ENCODE measurements around the gene TRPM5.
A peak's percentile ranks its signal among the peaks of the same experiment; 100 is the strongest.

Gene TRPM5

DNA sequence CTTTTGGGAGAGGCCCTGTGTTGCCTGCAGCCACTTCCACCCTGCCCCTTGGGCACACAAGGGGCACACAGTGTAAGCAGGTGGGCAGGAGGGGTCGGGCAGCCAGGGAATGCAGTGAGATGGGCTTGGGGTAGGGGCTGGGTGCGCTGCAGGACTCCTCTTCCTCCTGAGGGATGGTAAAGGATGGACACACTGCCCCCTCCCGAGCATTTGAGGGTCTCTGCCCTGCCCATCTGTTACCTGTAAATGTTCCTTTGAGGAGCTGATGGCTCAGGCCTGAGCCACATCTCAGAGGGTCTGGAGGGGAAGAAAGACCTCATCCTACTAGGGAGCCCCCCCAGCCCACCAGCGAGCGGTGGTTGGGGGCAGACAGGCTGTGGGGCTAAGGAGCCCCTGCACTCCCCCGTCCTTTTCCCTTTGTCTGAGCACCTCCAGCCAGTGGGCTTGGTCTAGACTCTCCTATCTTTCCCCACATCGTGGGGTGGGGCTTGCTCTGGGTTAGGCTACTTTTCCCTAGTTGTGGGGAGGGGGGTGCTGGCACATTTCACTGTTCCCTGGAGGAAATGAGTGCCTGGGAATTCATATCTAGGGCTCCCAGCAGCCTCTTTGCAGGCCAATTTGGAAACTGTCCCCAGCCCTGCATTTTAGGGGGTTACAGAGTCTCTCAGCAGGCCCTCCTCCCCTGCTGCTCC lies 45.5 kb downstream of the TRPM5 start:
- H3K4me3 Mint-ChIP-seq: peak overlapping the region; percentile 92
- H3K4me1 Mint-ChIP-seq: peaks cover 25% of the 10 kb centered on the region
- H3K9me3 Mint-ChIP-seq: no peaks in the 10 kb centered on the region
- H3K27ac Mint-ChIP-seq: peak overlapping the region; percentile 88
- DNase-seq (ENCODE audit: low spot score in 2 of 2) (no peak), ATAC-seq (ENCODE audit: low read depth) (no peak)
- H3K27me3 Mint-ChIP-seq: no peaks in the 10 kb centered on the region
- peaks cover 7% of the 10 kb centered on the region for H3K36me3 Mint-ChIP-seq

DNA sequence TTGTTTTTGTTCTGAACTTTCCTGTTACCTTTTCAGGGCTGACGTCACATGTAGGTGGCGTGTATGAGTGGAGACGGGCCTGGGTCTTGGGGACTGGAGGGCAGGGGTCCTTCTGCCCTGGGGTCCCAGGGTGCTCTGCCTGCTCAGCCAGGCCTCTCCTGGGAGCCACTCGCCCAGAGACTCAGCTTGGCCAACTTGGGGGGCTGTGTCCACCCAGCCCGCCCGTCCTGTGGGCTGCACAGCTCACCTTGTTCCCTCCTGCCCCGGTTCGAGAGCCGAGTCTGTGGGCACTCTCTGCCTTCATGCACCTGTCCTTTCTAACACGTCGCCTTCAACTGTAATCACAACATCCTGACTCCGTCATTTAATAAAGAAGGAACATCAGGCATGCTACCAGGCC lies 47.3 kb downstream of the TRPM5 start:
- no peak for ATAC-seq (ENCODE audit: low read depth)
- Mint-ChIP-seq H3K4me1 (peaks cover 38% of the 10 kb centered on the region), H3K9me3 (no peaks in the 10 kb centered on the region), H3K4me3 (no peak overlapping the region), H3K36me3 (peaks cover 5% of the 10 kb centered on the region), H3K27me3 (no peaks in the 10 kb centered on the region), H3K27ac (peak overlapping the region; percentile 81)
- no peak for DNase-seq (ENCODE audit: low spot score in 2 of 2)

DNA sequence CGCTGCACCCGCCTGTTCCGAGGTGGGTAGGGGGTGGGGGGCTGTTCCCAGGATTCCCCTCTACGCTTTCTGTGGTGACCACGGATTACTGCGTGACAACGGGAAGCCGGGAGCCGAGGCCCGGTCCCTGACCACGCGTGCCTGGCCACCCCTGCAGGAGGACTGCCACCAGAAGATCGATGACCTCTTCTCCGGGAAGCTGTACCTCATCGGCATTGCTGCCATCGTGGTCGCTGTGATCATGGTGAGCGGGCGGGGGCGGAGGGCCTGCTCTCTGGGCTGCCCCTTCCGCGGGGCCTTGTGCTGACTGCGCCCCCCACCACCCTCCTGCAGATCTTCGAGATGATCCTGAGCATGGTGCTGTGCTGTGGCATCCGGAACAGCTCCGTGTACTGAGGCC lies 47.8 kb downstream of the TRPM5 start:
- ATAC-seq (ENCODE audit: low read depth) (no peak), DNase-seq (ENCODE audit: low spot score in 2 of 2) (no peak)
- H3K27me3 Mint-ChIP-seq: no peaks in the 10 kb centered on the region
- peaks cover 40% of the 10 kb centered on the region for H3K4me1 Mint-ChIP-seq
- no peak overlapping the region for H3K27ac Mint-ChIP-seq
- H3K4me3 Mint-ChIP-seq: no peak overlapping the region
- H3K9me3 Mint-ChIP-seq: no peaks in the 10 kb centered on the region
- peaks cover 7% of the 10 kb centered on the region for H3K36me3 Mint-ChIP-seq

DNA sequence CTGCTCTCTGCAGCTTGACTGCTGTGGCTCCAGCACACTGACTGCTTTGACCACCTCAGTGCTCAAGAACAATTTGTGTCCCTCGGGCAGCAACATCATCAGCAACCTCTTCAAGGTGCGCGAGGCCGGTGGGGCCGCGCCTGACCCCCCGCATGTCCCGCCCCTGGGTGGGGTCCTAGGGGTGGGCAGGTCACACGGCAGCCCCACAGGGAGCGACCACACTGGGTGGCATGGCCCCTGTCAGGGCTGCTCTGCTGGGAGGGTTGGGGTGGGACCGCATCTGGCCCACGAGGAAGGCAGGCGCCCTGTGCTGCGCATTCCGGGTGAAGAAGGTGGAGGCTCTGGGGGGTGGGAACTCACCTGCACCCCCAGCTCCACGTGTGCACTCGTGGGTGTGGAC lies 48.5 kb downstream of the TRPM5 start:
- H3K27me3 Mint-ChIP-seq: no peaks in the 10 kb centered on the region
- ATAC-seq (ENCODE audit: low read depth) (no peak), DNase-seq (ENCODE audit: low spot score in 2 of 2) (no peak)
- H3K4me1 Mint-ChIP-seq: peaks cover 38% of the 10 kb centered on the region
- no peak overlapping the region for H3K27ac Mint-ChIP-seq
- H3K36me3 Mint-ChIP-seq: peaks cover 7% of the 10 kb centered on the region
- no peaks in the 10 kb centered on the region for H3K9me3 Mint-ChIP-seq
- no peak overlapping the region for H3K4me3 Mint-ChIP-seq

DNA sequence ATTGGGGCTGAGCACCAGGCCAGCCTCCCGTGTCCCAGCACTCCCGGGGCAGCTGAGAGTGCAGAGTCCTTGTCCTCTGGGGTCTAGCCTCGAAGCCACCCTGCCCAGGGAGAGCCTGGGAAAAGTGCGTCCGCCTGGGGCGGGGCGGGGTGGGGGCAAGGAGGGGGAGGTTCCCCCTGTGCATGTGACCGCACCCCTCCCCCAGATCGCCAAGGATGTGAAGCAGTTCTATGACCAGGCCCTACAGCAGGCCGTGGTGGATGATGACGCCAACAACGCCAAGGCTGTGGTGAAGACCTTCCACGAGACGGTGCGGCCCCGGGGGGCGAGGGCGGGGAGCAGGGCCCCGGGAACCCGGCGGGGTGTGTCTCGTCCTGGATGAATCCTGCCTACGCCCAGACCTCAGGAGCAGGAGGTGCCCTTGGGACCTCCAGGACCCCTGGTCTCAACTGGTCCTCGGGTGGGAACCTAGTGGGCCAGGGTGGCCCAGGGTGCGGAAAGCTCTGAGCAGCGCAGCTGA lies 49.0 kb downstream of the TRPM5 start:
- no peaks in the 10 kb centered on the region for H3K9me3 Mint-ChIP-seq
- H3K4me3 Mint-ChIP-seq: peak overlapping the region; percentile 63
- H3K27ac Mint-ChIP-seq: no peak overlapping the region
- peaks cover 41% of the 10 kb centered on the region for H3K4me1 Mint-ChIP-seq
- ATAC-seq (ENCODE audit: low read depth) (no peak), DNase-seq (ENCODE audit: low spot score in 2 of 2) (no peak)
- H3K27me3 Mint-ChIP-seq: no peaks in the 10 kb centered on the region
- H3K36me3 Mint-ChIP-seq: peaks cover 9% of the 10 kb centered on the region

DNA sequence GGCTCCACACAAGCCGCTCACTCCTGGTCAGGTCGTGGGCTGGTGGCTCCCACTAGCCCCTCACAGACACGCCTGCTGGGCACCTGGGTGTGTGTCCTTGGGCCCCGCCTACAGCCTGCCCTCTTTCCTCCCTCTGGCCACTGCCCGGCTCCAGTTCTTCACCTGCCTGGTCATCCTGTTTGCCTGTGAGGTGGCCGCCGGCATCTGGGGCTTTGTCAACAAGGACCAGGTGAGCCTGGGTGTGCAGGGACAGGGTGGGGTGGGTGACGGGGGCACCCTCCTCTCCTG lies 49.6 kb downstream of the TRPM5 start:
- no peak for ATAC-seq (ENCODE audit: low read depth)
- Mint-ChIP-seq H3K36me3 (peaks cover 10% of the 10 kb centered on the region), H3K27me3 (no peaks in the 10 kb centered on the region), H3K9me3 (no peaks in the 10 kb centered on the region), H3K4me3 (peak overlapping the region; percentile 63), H3K4me1 (peaks cover 46% of the 10 kb centered on the region), H3K27ac (no peak overlapping the region)
- DNase-seq (ENCODE audit: low spot score in 2 of 2): no peak
